Posterior vena cava (tissue), 2 donors: ENCODE results near the gene GBP5. TPM values are rescaled to one million over a fixed set of nuclear protein-coding genes. Genes with fewer than 3 reads are reported as not detected.
"Not testable (repeated sequence)": the region's sequence is repeated elsewhere in the genome, so short reads cannot be mapped to it uniquely, and the experiment has no call there.

ENCODE experiments used
- DNase-seq: peaks from one replicate; pipeline ENCODE4 v3.0.0-alpha.2; 2020; ENCODE audit warnings: low spot score
- intact Hi-C, 2 donors: fragments of 100-400 bp; cut with DNase I; formaldehyde crosslinking; loops; one replicate each; pipeline versions ENCODE4 v1.14.1 to v1.14.2; 2022 to 2023
- total RNA-seq, 2 donors: library from RNA; stranded (reverse); fragmentation: NEBNext Ultra II Directional; extraction: Animal tissue kit (Norgen Biotek cat#: 25700); gene quantifications; one replicate each; pipeline ENCODE4 v1.2.1, GENCODE V29; 2021
- donor health status: DM: yes; HTN: yes; CAD: no.
- donor health status: DM: yes; HTN: yes; CAD: no.

Gene GBP5
- total RNA-seq, 2 donors from 2014 or later, result 1.6 to 3.9 TPM

GRCh38 chr1:89285745-89286380 lies 13.2 kb upstream of the GBP5 start:
- intact Hi-C loops, result no loop called here
- no peak for DNase-seq

- intact Hi-C loops, result not testable (repeated sequence)
These were observed 11.6 kb upstream of the GBP5 start for GRCh38 chr1:89284078-89284763.

DNA sequence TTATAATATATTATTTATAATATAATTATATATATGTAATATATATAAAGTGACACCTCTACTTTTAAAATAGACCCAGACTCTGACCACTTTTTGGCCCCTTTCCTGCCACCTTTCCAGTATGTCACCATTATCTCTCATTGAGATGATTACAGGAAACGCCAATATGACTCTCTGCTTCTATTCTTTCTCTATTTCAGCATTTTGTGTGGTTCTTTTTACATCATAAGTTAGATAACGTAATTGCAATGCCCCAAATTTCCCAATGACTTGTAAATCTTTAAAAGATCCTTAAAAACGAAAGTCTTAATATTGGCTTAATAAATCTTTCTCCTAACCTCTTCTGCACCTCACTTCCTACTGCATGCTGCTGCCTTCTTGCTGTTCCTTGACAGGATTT lies 8.1 kb upstream of the GBP5 start:
- intact Hi-C loops, result no loop called here
- DNase-seq, result no peak

More at GRCh38 chr1:89284078-89284763, 11.6 kb upstream of the GBP5 start:
- DNase-seq, result not testable (repeated sequence)

DNA sequence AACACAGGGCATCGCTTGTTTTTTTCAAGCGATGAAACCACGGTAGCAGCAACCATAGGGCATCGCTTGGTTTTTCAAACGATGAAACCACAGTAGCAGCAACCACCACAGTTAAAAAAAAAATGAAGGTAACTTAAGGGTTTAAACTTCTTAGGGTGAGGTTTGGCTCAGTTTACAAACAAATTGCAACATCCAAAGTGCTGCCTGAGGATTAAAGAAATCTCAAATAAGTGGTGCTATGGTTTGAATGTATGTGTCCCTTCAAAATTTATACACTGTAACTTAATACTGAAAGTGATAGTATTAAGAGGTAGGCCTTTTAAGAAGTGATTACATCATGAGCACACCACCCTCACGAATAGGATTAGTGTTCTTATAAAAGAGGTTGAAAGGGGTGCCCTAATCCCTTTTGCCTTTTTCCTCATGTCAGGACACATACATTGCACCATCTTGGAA lies 6.4 kb upstream of the GBP5 start:
- DNase-seq, result no peak
- intact Hi-C loops, result no loop called here

GRCh38 chr1:89277725-89278124 lies 5.1 kb upstream of the GBP5 start:
- intact Hi-C loops, result no loop called here

DNA sequence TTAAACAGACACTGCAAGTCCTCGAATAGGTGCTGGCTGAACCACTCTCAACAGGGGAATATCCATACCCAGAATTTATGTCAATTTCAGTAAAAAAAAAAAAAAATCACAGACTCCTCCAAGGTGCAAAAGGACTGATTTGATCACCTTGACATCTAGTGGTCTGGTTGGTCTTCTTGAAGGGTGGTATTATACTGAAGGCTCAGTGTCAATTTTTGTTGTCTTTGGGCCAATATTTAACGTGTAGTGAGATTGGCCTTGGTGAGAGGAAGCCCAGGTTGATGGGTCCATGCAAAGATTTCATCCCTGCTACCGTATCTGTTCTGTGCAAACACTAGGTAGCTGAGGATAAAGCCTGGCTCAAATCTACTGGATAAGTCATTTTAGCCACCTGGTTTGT lies 4.0 kb upstream of the GBP5 start:
- intact Hi-C loops, result no loop called here
- DNase-seq, result no peak

More at GRCh38 chr1:89277725-89278124, 5.1 kb upstream of the GBP5 start:
- no peak for DNase-seq

DNA sequence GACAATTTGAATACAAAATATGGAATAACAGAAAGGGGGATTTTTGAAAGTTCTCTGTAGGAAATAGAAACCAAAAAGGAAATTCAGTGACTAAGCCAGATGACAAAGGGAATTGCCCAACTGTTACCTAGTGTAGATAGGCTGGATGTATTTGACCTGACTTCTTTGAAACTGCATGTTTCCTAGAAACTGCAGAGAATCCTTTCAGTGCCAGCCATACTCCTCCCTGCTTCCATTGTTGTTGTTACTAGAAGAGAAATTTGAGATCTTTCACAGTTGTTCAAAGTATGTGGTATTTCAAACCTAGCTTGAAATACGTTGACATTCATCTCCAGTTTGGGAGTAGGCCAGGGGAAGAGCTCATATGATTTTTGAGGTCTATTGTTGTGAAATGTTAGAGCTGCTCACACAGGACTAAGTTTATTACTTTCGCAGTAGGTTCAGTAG lies 1.8 kb upstream of the GBP5 start:
- intact Hi-C loops, result no loop called here
- no peak for DNase-seq

DNA sequence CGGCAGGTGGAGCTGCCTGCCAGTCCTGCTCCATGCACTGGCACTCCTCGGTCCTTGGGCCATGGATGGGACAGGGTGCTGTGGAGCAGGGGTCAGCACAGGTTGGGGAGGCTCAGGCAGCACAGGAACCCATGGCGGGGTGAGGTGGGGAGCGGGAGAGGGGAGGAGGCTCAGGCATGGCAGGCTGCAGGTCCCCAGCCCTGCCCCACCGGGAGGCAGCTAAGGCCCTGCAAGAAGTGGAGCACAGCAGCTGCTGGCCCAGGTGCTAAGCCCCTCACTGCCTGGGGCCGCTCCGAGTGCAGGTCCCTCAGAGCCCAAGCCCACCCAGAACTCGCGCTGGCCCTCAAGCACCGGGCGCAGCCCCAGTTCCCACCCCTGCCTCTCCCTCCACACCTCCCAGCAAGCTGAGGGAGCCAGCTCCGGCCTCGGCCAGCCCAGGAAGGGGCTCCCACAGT lies 691 bp upstream of the GBP5 start:
- no peak for DNase-seq
- intact Hi-C loops, result no loop called here

- DNase-seq, result no peak
- intact Hi-C loops, result no loop called here
These were observed 1.2 kb downstream of the GBP5 start for GRCh38 chr1:89271341-89272015.

- intact Hi-C loops, result no loop called here
- DNase-seq, result no peak
These were observed 2.2 kb downstream of the GBP5 start for GRCh38 chr1:89270423-89270822.

GRCh38 chr1:89269277-89269676 lies 3.4 kb downstream of the GBP5 start:
- intact Hi-C loops, result no loop called here
- DNase-seq, result no peak

GRCh38 chr1:89262643-89263042 lies 10.0 kb downstream of the GBP5 start:
- no peak for DNase-seq

DNA sequence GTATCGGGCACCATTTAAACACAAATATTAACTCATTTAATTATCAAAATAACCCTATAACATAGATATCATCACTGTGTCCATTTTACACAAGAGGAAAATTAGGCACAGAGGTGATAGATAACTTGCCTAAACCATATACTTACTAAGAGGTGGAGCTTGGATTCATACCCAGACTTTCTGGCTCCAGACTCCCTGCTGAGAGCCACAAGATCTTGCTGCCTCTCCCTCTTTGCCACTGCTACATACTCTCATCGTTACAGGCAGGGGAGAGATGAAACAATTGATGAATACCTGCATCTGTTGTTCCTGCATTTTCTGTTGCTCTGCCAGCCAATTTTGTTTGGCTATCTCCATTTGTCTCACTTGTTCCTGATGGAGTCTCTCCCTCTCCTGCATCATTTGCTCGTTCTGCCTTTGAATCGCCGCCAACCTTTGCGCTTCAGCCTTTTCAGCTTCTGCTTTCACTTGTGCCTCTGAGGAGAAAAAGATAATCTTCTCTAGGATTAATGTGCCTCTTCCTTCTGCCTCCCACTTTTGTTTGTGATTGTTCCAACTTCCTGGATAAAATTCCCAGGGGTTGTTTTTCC lies 10.6 kb downstream of the GBP5 start:
- intact Hi-C loops, result no loop called here
- peak; percentile 57 for DNase-seq

More at GRCh38 chr1:89262643-89263042, 10.0 kb downstream of the GBP5 start:
- intact Hi-C loops, result no loop called here

- intact Hi-C loops, result no loop called here
These were observed 11.9 kb downstream of the GBP5 start for GRCh38 chr1:89260566-89261255.

DNA sequence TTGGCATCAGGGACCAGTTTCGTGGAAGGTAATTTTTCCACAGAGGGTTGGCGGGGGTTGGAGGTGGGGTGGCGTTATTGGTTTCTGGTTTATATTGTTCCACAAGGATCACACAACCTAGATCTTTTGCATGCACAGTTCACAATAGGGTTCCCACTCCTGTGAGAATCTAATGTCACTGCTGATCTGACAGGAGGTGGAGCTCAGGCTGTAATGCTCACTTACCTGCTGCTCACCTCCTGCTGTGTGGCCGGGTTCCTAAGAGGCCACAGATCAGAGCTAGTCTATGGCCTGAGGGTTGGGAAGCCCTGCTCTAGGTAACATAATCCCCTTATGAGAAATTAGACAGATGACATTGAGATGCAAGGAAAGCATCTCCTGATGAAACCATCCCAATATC lies 12.6 kb downstream of the GBP5 start:
- no peak for DNase-seq
- intact Hi-C loops, result no loop called here

More at GRCh38 chr1:89260566-89261255, 11.9 kb downstream of the GBP5 start:
- no peak for DNase-seq

DNA sequence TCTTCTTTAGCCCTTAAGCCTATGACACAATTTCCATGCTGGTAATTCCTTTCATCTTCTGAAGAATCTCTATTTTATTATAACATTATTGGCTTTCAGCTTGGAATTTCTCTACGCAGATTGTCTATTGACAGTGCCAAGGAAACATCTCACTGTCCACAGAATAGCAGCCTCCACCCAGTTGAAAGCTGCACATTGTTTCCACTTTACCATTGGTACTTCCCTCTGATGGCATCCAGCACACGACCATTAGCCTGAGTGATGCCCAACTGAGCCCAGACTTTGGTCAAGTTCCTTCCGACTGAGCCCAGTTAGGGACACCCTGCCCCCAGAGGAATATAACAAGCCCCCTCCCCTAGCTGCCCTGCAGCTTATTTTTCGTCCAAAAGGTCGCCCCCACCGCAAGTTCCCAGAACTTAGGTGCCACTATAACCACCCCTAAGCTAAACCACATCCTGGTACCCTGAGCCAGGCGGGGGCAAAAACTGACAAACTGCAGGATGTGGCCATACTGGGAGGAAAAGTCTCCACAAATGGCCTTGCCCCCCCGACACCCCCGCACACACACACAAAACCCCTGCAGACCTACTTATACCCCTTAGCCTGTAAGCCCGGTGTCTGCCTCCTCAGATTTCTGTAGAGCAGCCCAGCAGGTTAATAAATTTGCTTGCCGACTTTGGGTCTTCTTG lies 13.2 kb downstream of the GBP5 start:
- DNase-seq, result no peak
- intact Hi-C loops, result no loop called here

- intact Hi-C loops, result no loop called here
- DNase-seq, result no peak
These were observed 15.6 kb downstream of the GBP5 start for GRCh38 chr1:89257041-89257440.

- intact Hi-C loops, result not testable (repeated sequence)
These were observed 17.1 kb downstream of the GBP5 start for GRCh38 chr1:89255581-89255980.

More at GRCh38 chr1:89255581-89255980, 17.1 kb downstream of the GBP5 start:
- DNase-seq, result not testable (repeated sequence)
